Activated T-cell treated with anti-CD3 and anti-CD28 coated beads for 1 hour (primary cell): ENCODE results near the gene PHYH.
A peak's percentile ranks its signal among the peaks of the same experiment; 100 is the strongest.
"Not testable (repeated sequence)": the region's sequence is repeated elsewhere in the genome, so short reads cannot be mapped to it uniquely, and the experiment has no call there.

Experiments
- DNase-seq: peaks from one replicate; pipeline ENCODE4 v3.0.0-alpha.2; 2020; ENCODE audit warnings: low read depth

The PHYH gene

DNA sequence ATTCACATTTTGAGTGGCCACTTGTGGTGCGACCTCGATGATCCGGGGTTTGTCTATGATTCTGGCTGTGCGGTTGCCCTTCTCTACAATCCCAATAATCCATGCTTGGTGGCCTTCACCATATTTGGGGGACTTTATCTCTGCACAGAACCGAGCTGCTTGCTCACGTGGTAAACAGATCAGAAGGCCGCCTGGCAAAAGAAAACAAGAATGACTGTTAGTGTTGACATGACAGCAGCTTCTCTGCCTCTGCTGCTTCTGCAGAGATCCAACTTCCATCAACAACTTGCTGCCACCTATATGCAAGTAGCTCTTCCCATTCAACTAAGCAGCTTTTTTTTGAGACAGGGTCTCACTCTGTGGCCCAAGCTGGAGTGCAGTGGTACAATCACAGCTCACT lies 19.3 kb upstream of the PHYH start:
- DNase-seq: no peak

DNA sequence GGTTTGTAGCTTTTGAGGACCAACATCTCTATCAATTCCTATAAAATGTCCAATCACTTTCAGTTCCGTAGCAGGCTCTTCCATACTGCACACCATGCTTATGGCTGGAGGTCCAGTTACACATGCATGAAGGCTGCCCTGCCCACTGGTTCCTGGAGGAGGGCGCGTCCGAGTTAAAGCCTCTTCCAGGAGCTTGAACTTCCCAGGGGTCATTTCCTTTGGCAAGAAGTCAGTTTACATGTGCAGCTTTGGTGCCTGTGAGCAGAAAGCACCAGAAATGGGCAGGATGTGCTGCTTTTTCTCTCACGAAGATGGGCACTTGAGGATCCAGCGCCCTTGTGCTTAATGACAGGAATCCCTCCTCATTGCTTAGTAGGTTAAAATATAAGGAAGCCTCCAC lies 17.6 kb upstream of the PHYH start:
- DNase-seq: no peak

DNA sequence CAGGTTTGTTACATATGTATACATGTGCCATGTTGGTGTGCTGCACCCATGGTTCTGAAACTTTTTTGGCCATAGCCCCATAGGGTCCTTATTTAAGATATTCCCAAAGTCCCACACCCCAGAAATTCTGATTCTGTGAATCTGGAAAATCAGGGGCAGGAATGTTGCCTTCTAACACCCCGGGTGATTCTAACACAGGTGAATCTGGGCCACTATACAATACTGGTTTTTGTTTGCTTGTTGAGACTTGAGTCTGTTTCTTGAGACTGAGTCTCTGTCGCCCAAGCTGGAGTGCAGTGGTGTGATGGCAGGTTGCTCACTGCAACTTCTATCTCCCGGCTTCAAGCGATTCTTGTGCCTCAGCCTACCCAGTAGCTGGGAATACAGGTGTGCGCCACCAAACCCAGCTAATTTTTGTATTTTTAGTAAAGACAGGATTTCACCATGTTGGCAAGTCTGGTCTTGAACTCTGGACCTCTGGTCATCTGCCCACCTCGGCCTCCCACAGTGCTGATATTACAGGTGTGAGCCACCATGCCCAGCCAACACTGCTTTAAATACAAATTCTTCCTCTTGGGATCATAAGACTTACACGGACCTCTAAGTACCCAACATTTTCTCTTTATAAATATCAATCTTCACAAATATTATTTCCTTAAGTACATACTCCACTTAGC lies 16.9 kb upstream of the PHYH start:
- DNase-seq: no peak

DNA sequence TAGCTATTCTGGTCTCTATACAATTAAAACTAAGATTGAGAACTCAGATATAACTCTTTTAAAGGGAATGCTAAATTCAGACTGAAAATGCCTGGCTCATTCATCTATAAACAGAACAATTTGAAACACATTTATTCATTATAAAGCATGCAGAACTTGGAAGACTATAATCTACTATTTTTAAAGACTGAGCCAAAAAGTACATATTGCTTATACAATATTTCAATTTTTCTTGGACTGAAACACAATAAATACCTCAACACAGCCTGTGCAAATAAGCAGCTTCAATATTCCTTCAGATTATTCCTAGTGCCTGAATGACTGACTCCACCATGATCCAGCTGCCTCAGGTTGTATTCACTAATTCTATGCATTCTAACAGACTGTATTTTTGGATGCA lies 15.5 kb upstream of the PHYH start:
- no peak for DNase-seq

DNA sequence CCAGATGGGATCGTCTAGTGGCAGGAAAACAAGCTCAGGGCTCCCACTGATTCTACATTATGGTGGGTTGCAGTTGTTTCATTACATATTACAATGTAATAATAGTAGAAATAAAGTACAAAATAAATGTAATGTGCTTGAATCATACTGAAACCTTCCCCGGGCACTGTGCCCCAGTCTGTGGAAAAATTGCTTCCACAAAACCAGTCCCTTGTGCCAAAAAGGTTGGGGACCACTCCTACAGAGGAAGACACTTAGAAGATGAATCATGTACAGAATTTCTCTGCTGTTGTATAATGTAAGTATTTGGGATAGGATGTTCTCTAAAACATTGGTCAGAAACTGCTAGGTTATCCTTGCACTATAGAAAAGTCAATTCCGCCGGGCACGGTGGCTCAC lies 11.3 kb upstream of the PHYH start:
- no peak for DNase-seq

DNA sequence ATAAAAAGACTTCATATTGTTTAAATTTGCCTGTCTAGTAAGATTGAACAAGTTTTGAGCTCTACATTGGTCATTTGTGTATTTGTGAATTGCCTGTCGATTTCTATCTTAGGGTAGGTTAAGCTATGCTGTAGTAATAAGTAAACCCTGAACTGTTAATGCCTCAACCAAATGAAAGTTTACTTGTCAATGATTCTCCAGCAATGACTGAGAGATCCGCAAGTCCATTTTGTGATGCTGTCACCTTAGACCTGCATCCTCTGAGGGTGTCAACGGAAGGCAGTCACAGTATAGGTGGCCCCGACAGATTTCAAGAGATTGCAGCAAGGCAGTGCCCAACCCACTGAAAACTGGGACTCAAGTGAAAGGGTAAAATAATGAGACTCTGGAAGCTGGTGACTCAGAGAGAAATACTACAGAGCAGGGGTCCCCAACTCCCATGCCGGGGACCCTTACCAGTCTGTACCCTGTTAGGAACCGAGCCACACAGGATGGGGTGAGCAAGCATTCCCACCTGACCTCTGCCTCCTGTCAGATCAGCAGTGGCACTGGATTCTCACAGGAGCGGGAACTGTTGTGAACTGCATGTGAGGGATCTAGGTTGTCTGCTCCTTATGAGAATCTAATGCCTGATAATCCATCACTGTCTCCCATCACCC lies 10.8 kb upstream of the PHYH start:
- no peak for DNase-seq

DNA sequence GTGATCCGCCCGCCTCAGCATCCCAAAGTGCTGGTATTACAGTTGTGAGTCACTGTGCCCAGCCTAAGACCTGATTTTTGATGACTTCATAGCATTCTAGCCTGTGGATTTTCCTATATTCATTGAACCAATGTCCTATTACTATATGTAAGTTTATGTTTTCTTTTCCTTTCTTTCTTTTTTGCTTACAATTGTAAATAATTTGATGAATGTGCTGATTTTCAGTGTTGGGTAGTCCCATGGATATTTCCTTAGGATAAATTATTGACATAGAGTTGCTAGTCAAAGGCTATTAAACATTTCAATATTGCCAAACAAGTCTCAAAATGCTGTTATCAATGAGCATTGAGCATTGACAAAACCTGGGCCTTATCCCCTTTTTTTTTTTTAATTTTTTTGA lies 9.9 kb upstream of the PHYH start:
- DNase-seq: no peak

DNA sequence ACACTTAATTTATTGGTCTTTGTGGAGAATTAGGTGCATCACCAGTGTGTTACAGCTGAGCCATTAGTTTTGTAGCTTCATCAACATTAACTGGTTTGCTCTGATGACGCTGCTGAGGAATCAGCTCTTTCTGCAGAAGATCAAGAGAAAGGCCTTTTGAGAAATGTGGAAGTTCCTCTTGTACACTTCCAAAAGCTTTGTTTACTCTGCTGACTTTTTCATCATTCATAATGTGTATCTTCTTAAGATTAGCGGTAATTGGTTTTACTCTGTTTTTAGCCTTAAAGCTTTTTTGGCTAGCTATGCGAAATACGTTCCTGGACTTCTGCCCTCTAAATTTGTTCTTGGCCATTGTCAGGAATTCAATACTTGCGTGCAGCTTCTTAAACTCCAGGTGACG lies 8.2 kb upstream of the PHYH start:
- DNase-seq: no peak

DNA sequence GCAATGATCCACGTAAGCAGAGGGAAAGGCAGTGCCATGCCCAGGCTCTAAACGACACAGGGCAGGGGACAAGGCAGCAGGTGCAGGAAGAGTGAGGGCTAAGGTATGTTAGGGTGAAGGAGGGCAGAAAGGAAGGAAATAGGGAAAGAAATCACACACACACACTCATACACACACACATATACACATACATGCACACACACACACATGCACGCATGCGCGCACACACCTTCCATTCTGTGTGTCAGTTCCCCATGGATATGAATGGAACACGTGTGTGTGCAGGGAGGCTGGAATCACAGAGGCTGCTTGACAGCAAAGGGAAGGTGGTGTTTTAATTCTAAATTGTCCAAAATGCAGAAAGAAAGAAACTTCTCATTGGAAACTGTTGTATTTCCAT lies 6.2 kb upstream of the PHYH start:
- DNase-seq: no peak

DNA sequence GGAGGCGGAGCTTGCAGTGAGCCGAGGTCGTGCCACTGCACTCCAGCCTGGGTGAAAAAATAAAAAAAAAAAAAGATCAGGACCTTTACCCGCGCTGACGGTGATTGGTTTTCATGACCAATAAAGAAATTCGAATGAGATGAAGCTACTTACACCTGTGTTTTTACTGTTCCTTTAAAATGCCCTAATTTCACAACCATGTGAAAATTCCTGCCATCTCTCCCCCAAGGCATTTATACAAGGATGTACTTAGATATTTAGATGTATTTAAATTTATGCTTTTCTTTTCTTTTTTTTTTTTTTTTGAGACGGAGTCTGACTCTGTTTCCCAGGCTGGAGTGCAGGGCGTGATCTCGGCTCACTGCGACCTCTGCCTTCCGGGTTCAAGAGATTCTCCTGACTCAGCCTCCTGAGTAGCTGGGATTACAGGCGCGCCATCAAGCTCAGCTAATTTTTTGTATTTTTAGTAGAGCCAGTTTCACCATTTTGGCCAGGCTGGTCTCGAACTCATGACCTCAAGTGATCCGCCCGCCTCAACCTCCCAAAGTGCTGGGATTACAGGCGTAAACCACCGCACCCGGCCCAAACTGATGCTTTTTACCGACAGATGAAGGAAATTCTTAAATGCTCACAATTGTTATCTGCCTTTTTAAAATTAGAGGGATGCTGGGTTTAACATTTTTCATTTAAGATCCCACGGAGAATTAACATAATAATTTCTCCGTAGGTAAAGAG lies 3.1 kb upstream of the PHYH start:
- DNase-seq: no peak

DNA sequence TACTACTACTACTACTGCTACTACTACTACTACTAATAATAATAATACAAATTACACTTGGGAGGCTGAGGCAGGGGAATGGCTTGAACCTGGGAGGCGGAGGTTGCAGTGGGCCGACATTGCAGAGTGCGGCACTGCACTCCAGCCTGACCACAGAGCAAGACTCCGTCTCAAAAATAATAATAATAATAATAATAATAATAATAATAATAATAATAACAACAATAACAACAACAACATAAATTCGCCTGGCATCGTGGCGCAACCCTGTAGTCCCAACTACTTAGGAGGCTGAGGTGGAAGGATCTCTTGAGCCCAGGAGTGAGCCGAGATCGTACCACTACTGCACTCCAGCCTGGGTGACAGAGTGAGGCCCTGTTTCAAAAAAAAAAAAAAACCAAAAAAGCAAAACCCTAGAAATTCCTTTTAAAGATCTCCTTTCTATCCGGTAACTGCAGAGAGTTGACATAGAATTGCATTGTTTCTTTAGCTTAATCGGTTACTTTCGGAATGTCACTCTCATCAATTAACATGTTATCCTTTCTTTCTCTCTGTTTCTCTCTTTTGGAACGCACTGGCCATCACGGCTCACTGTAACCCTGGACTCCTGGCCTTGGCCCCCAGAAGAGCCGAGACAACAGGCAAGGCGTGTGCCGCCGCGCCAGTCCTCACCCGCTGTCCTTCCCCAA lies 972 bp downstream of the PHYH start:
- no peak for DNase-seq

DNA sequence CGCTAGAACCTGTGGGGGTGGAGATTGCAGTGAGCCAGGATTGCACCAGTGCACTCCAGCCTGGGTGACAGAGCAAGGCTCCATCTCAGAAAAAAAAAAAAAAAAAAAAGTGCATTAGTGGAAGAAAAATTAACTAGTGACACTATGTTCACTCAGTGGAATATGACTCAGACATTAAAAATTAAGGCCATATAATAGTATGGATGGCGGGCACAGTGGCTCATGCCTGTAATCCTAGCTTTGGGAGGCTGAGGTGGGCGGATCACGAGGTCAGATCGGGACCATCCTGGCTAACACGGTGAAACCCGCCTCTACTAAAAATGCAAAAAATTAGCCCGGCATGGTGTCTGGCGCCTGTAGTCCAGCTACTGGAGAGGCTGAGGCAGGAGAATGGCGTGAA lies 3.4 kb downstream of the PHYH start:
- DNase-seq: no peak

DNA sequence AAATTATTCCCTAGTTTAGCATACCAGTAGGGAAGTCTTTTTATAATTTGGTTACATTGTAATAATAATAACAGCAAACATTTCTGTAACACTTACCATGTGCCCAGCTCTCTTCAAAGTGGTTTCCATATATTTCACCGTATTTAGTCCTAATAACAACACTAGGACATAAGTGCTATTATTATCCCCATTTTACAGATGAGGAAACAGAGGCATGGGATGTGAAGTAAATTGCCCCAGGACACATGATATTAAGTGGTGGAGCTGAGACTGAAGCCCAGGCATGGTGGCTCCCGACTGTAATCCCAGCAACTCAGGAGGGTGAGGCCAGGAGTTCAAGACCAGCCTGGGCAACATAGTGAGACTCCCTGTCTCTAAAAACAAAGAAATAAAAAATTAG lies 5.1 kb downstream of the PHYH start:
- DNase-seq: no peak

DNA sequence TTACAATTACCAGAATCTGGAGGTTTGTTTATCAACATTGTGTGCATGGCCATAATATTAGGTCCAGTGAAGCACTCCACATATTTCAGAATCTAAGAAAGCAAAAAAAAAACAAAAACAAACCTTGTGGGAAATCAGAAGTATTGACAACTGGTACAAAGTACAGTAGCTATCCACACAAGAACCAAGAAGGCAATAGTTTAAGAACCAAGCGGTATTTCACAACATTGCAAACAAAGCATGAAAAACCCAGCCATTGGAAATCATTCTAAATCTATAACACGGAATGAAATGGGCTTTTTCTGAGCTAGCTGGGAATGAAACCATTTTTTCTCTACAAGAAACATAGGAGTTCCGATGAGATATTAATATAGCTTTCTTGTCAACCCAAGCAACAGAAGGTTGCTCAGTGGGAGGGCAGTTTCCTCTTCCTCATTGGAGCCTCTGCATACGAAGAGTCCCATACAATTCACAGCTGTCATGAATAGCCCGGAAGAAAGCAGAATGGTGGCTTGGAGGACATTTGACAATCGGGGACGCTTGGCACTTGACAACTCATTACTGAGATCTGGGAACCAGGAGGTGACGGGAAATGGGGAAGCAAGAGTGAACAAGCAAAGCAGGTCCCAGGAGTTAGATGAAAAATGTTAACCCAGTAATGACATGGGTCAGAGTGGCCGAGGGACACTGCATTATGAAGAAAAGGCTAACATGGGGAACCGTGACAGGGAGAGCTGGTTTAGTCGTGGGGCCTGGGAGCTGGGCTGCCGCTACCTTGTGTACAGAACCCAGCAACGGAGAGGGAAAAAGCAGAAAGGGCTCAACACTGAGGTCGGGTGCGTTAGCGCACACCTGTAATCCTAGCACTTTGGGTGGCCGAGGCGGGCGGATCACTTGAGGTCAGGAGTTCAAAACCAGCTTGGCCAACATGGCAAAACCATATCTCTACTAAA lies 7.8 kb downstream of the PHYH start:
- no peak for DNase-seq

DNA sequence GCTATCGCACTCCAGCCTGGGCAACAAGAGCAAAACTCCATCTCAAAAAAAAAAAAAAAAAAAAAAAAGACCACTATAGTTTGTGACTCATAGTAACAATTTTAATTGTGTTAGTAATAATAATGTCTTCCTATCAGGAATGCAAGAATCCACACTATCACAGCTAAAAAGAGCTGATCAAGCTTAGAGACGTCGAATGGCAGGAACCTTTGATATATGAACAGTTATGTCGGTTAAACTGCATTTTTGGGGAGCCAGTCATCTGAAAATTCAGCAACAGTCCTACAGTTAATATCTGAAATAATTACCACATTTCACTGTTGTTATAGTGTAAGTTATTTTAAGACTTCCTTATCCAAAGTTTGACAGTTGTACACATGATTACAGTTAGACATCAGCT lies 8.8 kb downstream of the PHYH start:
- DNase-seq: no peak

DNA sequence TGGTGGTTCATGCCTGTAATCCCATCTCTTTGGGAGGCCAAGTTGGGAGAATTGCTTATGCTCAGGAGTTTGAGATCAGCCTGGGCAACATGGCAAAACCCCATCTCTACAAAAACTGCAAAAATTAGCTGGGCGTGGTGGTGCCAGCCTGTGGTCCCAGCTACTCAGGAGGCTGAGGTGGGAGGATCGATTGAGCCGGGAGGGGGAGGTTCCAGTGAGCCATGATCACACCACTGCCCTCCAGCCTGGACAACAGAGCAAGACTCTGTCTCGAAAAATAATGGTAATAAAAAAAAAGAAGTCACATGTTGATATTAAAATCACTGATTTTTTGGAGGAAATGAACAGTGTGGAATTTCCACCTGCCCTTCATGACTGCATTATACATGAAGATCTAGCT lies 15.8 kb downstream of the PHYH start:
- DNase-seq: no peak

DNA sequence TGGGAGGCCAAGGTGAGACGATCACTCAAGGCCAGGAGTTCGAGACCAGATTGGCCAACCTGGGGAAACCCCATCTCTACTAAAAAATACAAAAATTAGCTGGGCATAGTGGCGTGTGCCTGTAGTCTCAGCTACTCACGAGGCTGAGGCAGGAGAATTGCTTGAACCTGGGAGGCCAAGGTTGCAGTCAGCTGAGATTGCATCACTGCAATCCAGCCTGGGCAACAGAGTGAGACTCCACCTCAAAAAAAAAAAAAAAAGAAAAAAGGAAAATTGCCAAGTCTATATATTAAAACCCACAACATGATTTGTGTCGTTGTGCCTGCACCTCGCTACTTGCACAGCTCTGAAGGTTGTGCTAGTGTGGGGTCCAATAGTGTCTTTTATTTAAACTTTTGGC lies 17.5 kb downstream of the PHYH start:
- not testable (repeated sequence) for DNase-seq

DNA sequence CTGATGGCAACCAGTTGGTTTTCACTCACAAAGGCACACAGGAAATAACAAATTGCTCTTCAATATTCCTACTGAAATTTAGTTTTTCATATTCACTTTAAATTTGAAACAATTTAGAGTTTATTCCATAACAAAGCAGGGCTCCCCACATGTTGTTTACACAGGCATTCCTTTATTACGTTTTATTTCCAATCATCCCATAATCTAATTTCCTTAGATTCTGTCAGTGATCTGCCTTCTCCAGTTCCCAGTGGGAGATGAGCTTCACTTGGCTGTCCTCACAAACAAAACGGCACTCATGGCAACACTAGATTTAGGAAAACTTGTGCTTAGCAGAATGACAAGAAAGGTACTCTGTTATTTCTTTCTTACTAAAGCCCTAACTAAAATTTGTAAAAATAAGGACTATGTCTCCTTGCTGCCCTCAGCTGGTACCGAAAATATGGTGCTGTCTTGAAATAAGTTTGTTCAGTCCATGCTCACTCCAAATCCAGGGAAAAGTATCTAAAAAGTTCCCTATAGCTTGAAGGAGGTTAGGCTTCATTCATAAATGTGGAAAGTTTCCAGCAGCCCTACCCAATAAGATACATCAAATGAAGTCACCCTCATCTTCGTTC lies 23.0 kb downstream of the PHYH start:
- DNase-seq: no peak

DNA sequence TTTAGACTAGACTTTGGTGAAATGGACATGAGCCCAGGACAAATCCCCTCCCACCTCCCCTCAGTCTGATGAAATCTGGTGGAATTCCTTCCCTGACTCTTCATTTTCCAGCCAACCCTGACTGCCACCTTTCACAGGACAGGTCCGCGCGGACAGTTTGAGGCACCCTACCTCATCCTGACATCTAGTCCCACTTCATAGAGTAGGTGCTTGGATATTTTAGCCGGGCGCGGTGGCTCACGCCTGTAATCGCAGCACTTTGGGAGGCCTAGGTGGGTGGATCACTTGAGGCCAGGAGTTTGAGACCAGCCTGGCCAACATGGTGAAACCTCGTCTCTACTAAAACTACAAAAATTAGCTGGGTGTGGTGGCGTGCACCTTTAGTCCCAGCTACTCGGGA lies 23.7 kb downstream of the PHYH start:
- DNase-seq: not testable (repeated sequence)

DNA sequence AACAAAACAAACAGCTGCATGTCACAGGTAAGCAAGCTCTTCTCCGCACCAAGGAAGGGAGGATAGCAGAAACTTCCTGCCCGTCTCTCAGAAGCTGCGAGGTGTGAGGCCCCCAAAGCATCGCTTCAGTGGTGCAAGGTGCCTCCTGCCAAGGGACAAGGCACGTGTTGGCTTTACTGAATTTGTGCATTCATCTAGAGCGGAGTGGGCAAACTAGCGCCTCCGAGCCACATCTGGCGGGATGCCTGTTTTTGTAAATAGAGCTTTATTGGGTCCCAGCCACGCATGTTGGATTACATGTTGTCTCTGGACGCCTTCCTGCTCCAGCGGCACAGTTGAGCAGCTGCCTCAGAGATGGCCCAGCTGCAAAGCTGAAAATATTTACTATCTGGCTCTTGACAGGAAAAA lies 27.7 kb downstream of the PHYH start:
- no peak for DNase-seq

DNA sequence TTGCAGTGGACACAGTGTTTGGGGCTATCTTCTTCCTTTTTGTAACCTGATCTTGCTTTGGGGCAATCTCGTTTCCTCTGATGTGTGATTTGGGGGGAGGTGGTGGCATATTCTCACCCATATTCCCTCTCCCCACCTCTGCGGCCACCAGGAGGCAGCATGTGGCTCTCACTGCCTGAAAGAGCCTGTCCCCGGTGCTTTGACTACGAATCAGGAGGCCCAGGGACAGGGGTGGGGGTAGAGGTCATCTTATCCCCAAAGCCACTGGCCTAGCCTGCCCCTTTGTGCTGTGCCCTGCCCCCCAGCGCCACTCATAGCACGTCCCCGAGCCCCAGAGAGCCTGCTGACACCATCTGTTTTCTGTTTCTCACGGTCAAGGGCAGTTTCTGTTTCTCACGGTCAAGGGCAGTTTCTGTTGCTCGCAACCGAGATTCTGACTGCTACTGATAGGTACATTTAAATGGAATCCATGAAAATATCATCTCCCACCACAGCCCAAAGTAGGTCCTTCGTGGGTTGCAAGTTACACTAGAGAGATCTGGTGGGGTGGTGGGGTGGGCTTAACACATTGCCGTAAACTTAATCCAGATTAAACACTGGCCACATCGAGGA lies 28.2 kb downstream of the PHYH start:
- peak; percentile 50 for DNase-seq
